Measurements from ENCODE around the gene UBQLN1.

DNA sequence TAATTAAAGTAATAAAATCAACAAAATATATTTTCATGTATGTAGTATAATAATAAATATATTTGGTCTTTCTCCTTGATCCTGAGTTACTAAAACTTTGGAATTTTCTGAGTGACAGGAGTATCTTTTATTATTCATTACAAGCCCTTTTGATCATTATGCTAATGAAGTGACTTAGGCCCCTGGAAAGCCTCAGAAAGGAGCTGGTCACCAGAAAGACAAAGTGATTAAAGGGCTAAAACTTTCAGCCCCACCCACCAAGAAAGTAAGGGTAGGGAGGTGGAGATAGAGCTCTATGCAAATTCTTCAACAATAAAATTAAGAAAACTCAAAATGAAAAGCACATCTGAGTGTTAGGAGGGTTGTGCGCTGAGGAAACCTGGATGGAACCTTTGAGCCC is 27.5 kb downstream of the UBQLN1 start:
- TF ChIP-seq EZH2 (IDR thresholded peaks at IDR 0.05) (no peak), POLR2AphosphoS5 (IDR thresholded peaks at IDR 0.05; ENCODE audit: borderline replicate concordance, low read depth, low read length) (no peak), FOXP2 (optimal IDR thresholded peaks at IDR 0.05; ENCODE audit: control extremely low read depth, extremely low read length, insufficient read depth) (no peak)
